HepG2 (cell line): ENCODE results near the gene FIS1. TPM values are rescaled to one million over a fixed set of nuclear protein-coding genes. Genes with fewer than 3 reads are reported as not detected.

Experiments used
- ELF1 ChIP-seq: sonication (generic); formaldehyde crosslinking; IDR thresholded peaks from 2 replicates; pipeline ENCODE4 v1.4.0; 2020; ENCODE audit warnings: missing genetic modification reagents
- GABPB1 ChIP-seq: IDR thresholded peaks from 2 replicates; pipeline ENCODE4 v1.6.1; 2016; ENCODE audit warnings: mild to moderate bottlenecking, missing genetic modification reagents, moderate library complexity, missing compliant biosample characterization
- HNRNPK ChIP-seq: fragments of 200-400 bp; formaldehyde crosslinking; IDR thresholded peaks from 2 replicates; pipeline ENCODE4 v1.6.1; 2018; ENCODE audit warnings: low read length, low read depth, moderate library complexity, mild to moderate bottlenecking; ENCODE audit not compliant: poor library complexity, severe bottlenecking
- MAF1 ChIP-seq: sonication (generic); formaldehyde crosslinking; IDR thresholded peaks from 2 replicates; pipeline ENCODE4 v1.5.0; 2020; ENCODE audit warnings: missing genetic modification reagents, borderline replicate concordance
- NR2C2 ChIP-seq: sonication (generic); formaldehyde crosslinking; IDR thresholded peaks from 2 replicates; pipeline ENCODE4 v1.4.0; 2020; ENCODE audit warnings: missing genetic modification reagents, mild to moderate bottlenecking, moderate library complexity, borderline replicate concordance
- PCBP1 ChIP-seq: fragments of 200-400 bp; formaldehyde crosslinking; IDR thresholded peaks from 2 replicates; pipeline ENCODE4 v1.6.1; 2017; ENCODE audit warnings: mild to moderate bottlenecking, low read depth, low read length, borderline replicate concordance
- POLR2G ChIP-seq: fragments of 200-400 bp; formaldehyde crosslinking; IDR thresholded peaks from 2 replicates; pipeline ENCODE4 v1.6.1; 2018; ENCODE audit warnings: mild to moderate bottlenecking, low read depth, low read length, moderate library complexity
- TCF7 ChIP-seq: sonication (generic); IDR thresholded peaks from 2 replicates; pipeline ENCODE4 v1.6.1; 2016; ENCODE audit warnings: antibody characterized with exemption, low read depth
- ZNF143 ChIP-seq: sonication (generic); formaldehyde crosslinking; IDR thresholded peaks from 2 replicates; pipeline ENCODE4 v1.4.0; 2020; ENCODE audit warnings: missing genetic modification reagents
- ZNF207 ChIP-seq: fragments of 450-650 bp; IDR thresholded peaks from 2 replicates; pipeline ENCODE4 v1.6.1; 2016; ENCODE audit warnings: antibody characterized with exemption, borderline replicate concordance
- ZNF235 ChIP-seq: sonication (generic); formaldehyde crosslinking; IDR thresholded peaks from 2 replicates; pipeline ENCODE4 v1.8.1; 2023; ENCODE audit warnings: mild to moderate bottlenecking, missing genetic modification reagents, borderline replicate concordance
- ZNF326 ChIP-seq: sonication (generic); formaldehyde crosslinking; IDR thresholded peaks from 2 replicates; pipeline ENCODE4 v1.4.0; 2020; ENCODE audit warnings: missing genetic modification reagents, borderline replicate concordance
- ZNF343 ChIP-seq: sonication (generic); formaldehyde crosslinking; IDR thresholded peaks from 2 replicates; pipeline ENCODE4 v1.4.0; 2020; ENCODE audit warnings: mild to moderate bottlenecking, missing genetic modification reagents
- ZNF644 ChIP-seq: IDR thresholded peaks from 2 replicates; pipeline ENCODE4 v1.6.1; 2016; ENCODE audit warnings: low read depth
- polyA plus RNA-seq, 8 experiments: library from polyadenylated mRNA; depleted of rRNA in 3 of 8; stranded (reverse) in 7 of 8; unstranded in 1 of 8; fragments of >200 nt; fragmentation: Illumina TruSeq in 4 of 8; extraction: Trizol in 4 of 8; gene quantifications; 2 replicates each; pipeline versions ENCODE4 v1.2.1 to v1.2.3, GENCODE V29; 2011 to 2016; ENCODE audit warnings: low read depth in 4 of 8, missing spikeins in 1 of 8, mixed read lengths in 1 of 8; ENCODE audit not compliant: insufficient read depth in 1 of 8
- total RNA-seq, 5 experiments: library from RNA; depleted of rRNA; stranded (reverse); fragments of >200 nt; fragmentation: Illumina TruSeq; extraction: Trizol; gene quantifications; 2 replicates each; pipeline ENCODE4 v1.2.3, GENCODE V29; 2016; ENCODE audit warnings: low read depth in 1 of 5
- TF ChIP-seq, protein P1 (sequence below), 2 experiments: sonication (generic) in 1 of 2; formaldehyde crosslinking in 1 of 2; IDR thresholded peaks; 2 replicates each; pipeline versions ENCODE4 v1.5.1 to v1.6.1; 2011 to 2020; ENCODE audit warnings: borderline replicate concordance in 1 of 2, low read depth in 1 of 2, low read length in 1 of 2, mild to moderate bottlenecking in 1 of 2, missing genetic modification reagents in 1 of 2, moderate library complexity in 1 of 2
- TF ChIP-seq, protein P2 (sequence below): sonication (generic); formaldehyde crosslinking; IDR thresholded peaks from 2 replicates; pipeline ENCODE4 v1.5.0; 2020; ENCODE audit warnings: mild to moderate bottlenecking, missing genetic modification reagents
- TF ChIP-seq, protein P3 (sequence below): sonication (generic); formaldehyde crosslinking; IDR thresholded peaks from 2 replicates; pipeline ENCODE4 v1.4.0; 2020; ENCODE audit warnings: missing genetic modification reagents, borderline replicate concordance
- TF ChIP-seq, protein P4 (sequence below): sonication (generic); formaldehyde crosslinking; IDR thresholded peaks from 2 replicates; pipeline ENCODE4 v1.5.0; 2020; ENCODE audit warnings: missing genetic modification reagents

Gene FIS1
- total and polyA plus RNA-seq, 2 of the 13 experiments (the other 11 are each of a cell fraction or from before 2014, with no cell fraction given), result 97.5 to 101 TPM

DNA sequence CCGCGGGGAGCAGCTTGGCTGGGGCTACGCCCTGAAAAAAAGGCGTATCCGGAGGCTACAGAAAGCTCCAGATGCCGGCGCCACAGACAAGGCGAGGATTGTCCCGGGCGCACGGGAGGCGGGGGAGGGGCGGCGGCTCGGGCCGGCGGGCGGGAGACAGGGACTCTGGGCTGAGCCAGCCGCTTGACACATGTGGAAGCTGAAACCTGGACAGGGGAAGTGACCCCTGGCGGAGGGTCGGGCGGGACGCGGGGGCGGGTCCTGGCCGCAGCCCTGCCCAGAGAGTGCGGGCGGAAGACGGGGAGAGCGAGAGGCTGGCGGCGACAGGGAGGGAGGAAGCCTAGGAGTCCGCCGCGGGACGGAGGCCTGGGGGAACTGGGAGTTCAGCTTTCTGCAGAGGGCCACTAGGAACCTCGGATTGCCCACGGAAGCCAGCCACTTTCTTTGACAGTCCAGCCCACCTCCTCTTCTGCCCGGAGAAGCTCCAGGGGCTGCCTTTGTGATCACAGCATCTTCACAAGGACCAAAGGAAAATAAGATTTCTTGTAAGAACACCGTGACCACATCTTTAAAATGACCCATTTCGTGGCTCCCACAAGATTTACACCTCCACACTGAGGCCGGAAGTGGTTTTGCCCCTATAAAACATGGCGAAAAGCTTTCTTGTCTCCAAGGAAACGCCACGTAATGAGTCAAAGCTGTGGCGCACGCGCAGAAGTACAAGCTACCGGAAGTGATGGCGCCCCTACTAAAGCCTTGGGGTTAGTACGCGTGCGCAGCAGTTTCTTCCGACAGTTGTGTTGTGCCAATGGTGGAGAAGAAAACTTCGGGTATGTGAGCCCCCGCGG, 27.3 kb downstream of the FIS1 start, which contains the start of the genes PLOD3 and ZNHIT1 (continued):
- TF ChIP-seq, protein P1, sequence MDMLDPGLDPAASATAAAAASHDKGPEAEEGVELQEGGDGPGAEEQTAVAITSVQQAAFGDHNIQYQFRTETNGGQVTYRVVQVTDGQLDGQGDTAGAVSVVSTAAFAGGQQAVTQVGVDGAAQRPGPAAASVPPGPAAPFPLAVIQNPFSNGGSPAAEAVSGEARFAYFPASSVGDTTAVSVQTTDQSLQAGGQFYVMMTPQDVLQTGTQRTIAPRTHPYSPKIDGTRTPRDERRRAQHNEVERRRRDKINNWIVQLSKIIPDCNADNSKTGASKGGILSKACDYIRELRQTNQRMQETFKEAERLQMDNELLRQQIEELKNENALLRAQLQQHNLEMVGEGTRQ (IDR thresholded peaks at IDR 0.05; ENCODE audit: low read depth, low read length), result no peak
- TF ChIP-seq, protein P1 (CRISPR knock-in tag; IDR thresholded peaks at IDR 0.05; ENCODE audit: borderline replicate concordance), result no peak
- peak; percentile 82 for TF ChIP-seq ELF1 (CRISPR knock-in tag)
- TF ChIP-seq POLR2G, result peak; percentile 73
- TF ChIP-seq HNRNPK, result peak; percentile 6
- no peak for TF ChIP-seq TCF7
- 0 out of 2 replicates have a peak, but pooled peaks have one; percentile 22 for TF ChIP-seq ZNF343
- peak; percentile 91 for TF ChIP-seq GABPB1 (CRISPR knock-in tag)
- TF ChIP-seq PCBP1, result no peak
- TF ChIP-seq ZNF235 (CRISPR knock-in tag), result 0 out of 2 replicates have a peak, but pooled peaks have one; percentile 36
- TF ChIP-seq, protein P2, sequence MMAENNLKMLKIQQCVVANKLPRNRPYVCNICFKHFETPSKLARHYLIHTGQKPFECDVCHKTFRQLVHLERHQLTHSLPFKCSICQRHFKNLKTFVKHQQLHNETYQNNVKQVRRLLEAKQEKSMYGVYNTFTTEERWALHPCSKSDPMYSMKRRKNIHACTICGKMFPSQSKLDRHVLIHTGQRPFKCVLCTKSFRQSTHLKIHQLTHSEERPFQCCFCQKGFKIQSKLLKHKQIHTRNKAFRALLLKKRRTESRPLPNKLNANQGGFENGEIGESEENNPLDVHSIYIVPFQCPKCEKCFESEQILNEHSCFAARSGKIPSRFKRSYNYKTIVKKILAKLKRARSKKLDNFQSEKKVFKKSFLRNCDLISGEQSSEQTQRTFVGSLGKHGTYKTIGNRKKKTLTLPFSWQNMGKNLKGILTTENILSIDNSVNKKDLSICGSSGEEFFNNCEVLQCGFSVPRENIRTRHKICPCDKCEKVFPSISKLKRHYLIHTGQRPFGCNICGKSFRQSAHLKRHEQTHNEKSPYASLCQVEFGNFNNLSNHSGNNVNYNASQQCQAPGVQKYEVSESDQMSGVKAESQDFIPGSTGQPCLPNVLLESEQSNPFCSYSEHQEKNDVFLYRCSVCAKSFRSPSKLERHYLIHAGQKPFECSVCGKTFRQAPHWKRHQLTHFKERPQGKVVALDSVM (CRISPR knock-in tag), result no peak
- no peak for TF ChIP-seq ZNF207
- TF ChIP-seq NR2C2 (CRISPR knock-in tag), result peak; percentile 90; the same call in 1 of the 2 replicates
- peak; percentile 53; the same call in 1 of the 2 replicates for TF ChIP-seq MAF1
- no peak for TF ChIP-seq ZNF326 (CRISPR knock-in tag)
- TF ChIP-seq, protein P3, sequence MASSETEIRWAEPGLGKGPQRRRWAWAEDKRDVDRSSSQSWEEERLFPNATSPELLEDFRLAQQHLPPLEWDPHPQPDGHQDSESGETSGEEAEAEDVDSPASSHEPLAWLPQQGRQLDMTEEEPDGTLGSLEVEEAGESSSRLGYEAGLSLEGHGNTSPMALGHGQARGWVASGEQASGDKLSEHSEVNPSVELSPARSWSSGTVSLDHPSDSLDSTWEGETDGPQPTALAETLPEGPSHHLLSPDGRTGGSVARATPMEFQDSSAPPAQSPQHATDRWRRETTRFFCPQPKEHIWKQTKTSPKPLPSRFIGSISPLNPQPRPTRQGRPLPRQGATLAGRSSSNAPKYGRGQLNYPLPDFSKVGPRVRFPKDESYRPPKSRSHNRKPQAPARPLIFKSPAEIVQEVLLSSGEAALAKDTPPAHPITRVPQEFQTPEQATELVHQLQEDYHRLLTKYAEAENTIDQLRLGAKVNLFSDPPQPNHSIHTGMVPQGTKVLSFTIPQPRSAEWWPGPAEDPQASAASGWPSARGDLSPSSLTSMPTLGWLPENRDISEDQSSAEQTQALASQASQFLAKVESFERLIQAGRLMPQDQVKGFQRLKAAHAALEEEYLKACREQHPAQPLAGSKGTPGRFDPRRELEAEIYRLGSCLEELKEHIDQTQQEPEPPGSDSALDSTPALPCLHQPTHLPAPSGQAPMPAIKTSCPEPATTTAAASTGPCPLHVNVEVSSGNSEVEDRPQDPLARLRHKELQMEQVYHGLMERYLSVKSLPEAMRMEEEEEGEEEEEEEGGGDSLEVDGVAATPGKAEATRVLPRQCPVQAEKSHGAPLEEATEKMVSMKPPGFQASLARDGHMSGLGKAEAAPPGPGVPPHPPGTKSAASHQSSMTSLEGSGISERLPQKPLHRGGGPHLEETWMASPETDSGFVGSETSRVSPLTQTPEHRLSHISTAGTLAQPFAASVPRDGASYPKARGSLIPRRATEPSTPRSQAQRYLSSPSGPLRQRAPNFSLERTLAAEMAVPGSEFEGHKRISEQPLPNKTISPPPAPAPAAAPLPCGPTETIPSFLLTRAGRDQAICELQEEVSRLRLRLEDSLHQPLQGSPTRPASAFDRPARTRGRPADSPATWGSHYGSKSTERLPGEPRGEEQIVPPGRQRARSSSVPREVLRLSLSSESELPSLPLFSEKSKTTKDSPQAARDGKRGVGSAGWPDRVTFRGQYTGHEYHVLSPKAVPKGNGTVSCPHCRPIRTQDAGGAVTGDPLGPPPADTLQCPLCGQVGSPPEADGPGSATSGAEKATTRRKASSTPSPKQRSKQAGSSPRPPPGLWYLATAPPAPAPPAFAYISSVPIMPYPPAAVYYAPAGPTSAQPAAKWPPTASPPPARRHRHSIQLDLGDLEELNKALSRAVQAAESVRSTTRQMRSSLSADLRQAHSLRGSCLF (CRISPR knock-in tag), result no peak
- TF ChIP-seq ZNF644 (CRISPR knock-in tag), result no peak
- peak; percentile 42 for TF ChIP-seq ZNF143 (CRISPR knock-in tag)
- TF ChIP-seq, protein P4, sequence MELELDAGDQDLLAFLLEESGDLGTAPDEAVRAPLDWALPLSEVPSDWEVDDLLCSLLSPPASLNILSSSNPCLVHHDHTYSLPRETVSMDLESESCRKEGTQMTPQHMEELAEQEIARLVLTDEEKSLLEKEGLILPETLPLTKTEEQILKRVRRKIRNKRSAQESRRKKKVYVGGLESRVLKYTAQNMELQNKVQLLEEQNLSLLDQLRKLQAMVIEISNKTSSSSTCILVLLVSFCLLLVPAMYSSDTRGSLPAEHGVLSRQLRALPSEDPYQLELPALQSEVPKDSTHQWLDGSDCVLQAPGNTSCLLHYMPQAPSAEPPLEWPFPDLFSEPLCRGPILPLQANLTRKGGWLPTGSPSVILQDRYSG (CRISPR knock-in tag), result peak; percentile 71; the same call in 1 of the 2 replicates
